HepG2 (cell line): Measurements from ENCODE around the gene SPRED2. TPM values are rescaled to one million over a fixed set of nuclear protein-coding genes. Genes with fewer than 3 reads are reported as not detected.

Experiments
- AGO2 ChIP-seq: fragments of 200-400 bp; formaldehyde crosslinking; optimal IDR thresholded peaks from 2 replicates; pipeline ENCODE3; 2017; ENCODE audit warnings: mild to moderate bottlenecking, low read depth, low read length, moderate library complexity
- KDM5B ChIP-seq: sonication (generic); formaldehyde crosslinking; IDR thresholded peaks from 2 replicates; pipeline ENCODE4 v1.4.0; 2020; ENCODE audit warnings: missing genetic modification reagents, mild to moderate bottlenecking, borderline replicate concordance
- KMT2B ChIP-seq: IDR thresholded peaks from 2 replicates; pipeline ENCODE4 v1.6.1; 2016; ENCODE audit warnings: missing genetic modification reagents, missing compliant biosample characterization
- MAFG ChIP-seq: sonication (generic); formaldehyde crosslinking; IDR thresholded peaks from 2 replicates; pipeline ENCODE4 v1.5.1; 2020; ENCODE audit warnings: mild to moderate bottlenecking, missing genetic modification reagents
- SAP130 ChIP-seq: IDR thresholded peaks from 2 replicates; pipeline ENCODE4 v1.6.1; 2016; ENCODE audit warnings: low read depth
- TBX2 ChIP-seq: sonication (generic); formaldehyde crosslinking; IDR thresholded peaks from 2 replicates; pipeline ENCODE4 v1.5.0; 2020; ENCODE audit warnings: missing genetic modification reagents, mild to moderate bottlenecking, borderline replicate concordance
- TSC22D2 ChIP-seq: sonication (generic); formaldehyde crosslinking; IDR thresholded peaks from 2 replicates; pipeline ENCODE4 v1.5.1; 2020; ENCODE audit warnings: missing genetic modification reagents, mild to moderate bottlenecking, borderline replicate concordance
- ZNF124 ChIP-seq: sonication (generic); formaldehyde crosslinking; IDR thresholded peaks from 2 replicates; pipeline ENCODE4 v1.4.0; 2020; ENCODE audit warnings: missing genetic modification reagents
- ZNF547 ChIP-seq: sonication (generic); formaldehyde crosslinking; IDR thresholded peaks from 2 replicates; pipeline ENCODE4 v1.5.1; 2020; ENCODE audit warnings: mild to moderate bottlenecking, missing genetic modification reagents
- ZNF549 ChIP-seq: sonication (generic); formaldehyde crosslinking; IDR thresholded peaks from 2 replicates; pipeline ENCODE4 v1.5.0; 2020; ENCODE audit warnings: missing genetic modification reagents
- polyA plus RNA-seq, 8 experiments: library from polyadenylated mRNA; depleted of rRNA in 3 of 8; stranded (reverse) in 7 of 8; unstranded in 1 of 8; fragments of >200 nt; fragmentation: Illumina TruSeq in 4 of 8; extraction: Trizol in 4 of 8; gene quantifications; 2 replicates each; pipeline versions ENCODE4 v1.2.1 to v1.2.3, GENCODE V29; 2011 to 2016; ENCODE audit warnings: low read depth in 4 of 8, missing spikeins in 1 of 8, mixed read lengths in 1 of 8; ENCODE audit not compliant: insufficient read depth in 1 of 8
- total RNA-seq, 5 experiments: library from RNA; depleted of rRNA; stranded (reverse); fragments of >200 nt; fragmentation: Illumina TruSeq; extraction: Trizol; gene quantifications; 2 replicates each; pipeline ENCODE4 v1.2.3, GENCODE V29; 2016; ENCODE audit warnings: low read depth in 1 of 5
- TF ChIP-seq, protein P1 (sequence below): sonication (generic); formaldehyde crosslinking; conservative IDR thresholded peaks from 2 replicates; pipeline ENCODE4 v1.8.0; 2022; ENCODE audit warnings: mild to moderate bottlenecking, moderate library complexity, missing genetic modification reagents
- TF ChIP-seq, protein P2 (sequence below): sonication (generic); formaldehyde crosslinking; IDR thresholded peaks from 2 replicates; pipeline ENCODE4 v1.8.0; 2022; ENCODE audit warnings: mild to moderate bottlenecking, missing genetic modification reagents, moderate library complexity
- TF ChIP-seq, protein P3 (sequence below): IDR thresholded peaks from 2 replicates; pipeline ENCODE4 v1.6.1; 2012; ENCODE audit warnings: inconsistent platforms
- TF ChIP-seq, protein P4 (sequence below): sonication (generic); formaldehyde crosslinking; IDR thresholded peaks from 2 replicates; pipeline ENCODE4 v1.4.0; 2020; ENCODE audit warnings: missing genetic modification reagents
- TF ChIP-seq, protein P5 (sequence below): sonication (generic); formaldehyde crosslinking; conservative IDR thresholded peaks from 2 replicates; pipeline ENCODE4 v1.4.0; 2020; ENCODE audit warnings: missing genetic modification reagents
- TF ChIP-seq, protein P6 (sequence below): sonication (generic); formaldehyde crosslinking; IDR thresholded peaks from 2 replicates; pipeline ENCODE4 v1.4.0; 2020; ENCODE audit warnings: mild to moderate bottlenecking, missing genetic modification reagents
- TF ChIP-seq, protein P7 (sequence below): sonication (generic); formaldehyde crosslinking; IDR thresholded peaks from 2 replicates; pipeline ENCODE4 v1.8.1; 2023; ENCODE audit warnings: mild to moderate bottlenecking, inconsistent platforms, moderate library complexity, missing genetic modification reagents, borderline replicate concordance

The SPRED2 gene
- total and polyA plus RNA-seq, 2 of the 13 experiments (the other 11 are each of a cell fraction or from before 2014, with no cell fraction given), result 13.0 to 37.0 TPM

DNA sequence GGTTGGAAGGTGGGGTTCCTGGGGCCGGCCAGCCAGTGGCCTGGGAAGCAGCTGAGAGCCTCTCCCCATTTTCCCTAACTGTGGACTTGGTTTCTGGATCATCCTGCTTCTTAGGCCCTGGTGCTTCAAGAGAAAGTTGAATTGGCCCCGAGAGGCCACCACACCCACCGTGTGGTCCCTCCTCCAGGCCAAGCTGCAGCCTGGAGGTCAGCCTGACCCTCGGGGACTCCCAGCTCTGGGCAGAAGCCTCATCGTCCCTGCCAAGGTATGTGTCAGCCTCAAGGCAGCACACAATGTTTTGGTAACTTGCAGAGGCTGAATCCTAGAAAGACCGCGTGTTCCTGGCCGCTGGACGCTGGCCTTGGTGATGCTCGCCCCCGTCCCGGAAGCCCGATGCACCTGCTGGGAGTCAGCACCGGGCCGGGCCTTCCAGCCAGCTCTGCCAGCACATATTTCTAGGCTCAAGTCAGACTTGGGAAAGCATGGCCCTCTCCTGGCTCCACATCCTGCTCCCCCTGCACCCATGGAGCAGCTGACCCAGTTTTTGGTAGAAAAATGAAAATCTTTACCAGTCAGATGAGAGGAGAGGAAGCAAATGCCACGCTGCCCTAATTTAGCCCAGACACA, 132.2 kb downstream of the SPRED2 start (continued):
- TF ChIP-seq MAFG (CRISPR knock-in tag) (no peak), KDM5B (peak; percentile 80; the same call in 1 of the 2 replicates), ZNF124 (CRISPR knock-in tag) (peak; percentile 18; the same call in 1 of the 2 replicates), SAP130 (peak; percentile 71), ZNF547 (peak; percentile 40; the same call in 1 of the 2 replicates), AGO2 (peak; percentile 68), ZNF549 (CRISPR knock-in tag) (no peak), TSC22D2 (CRISPR knock-in tag) (0 out of 2 replicates have a peak, but pooled peaks have one; percentile 37), KMT2B (CRISPR knock-in tag) (0 out of 2 replicates have a peak, but pooled peaks have one; percentile 26), TBX2 (CRISPR knock-in tag) (peak; percentile 58)
- TF ChIP-seq, protein P1, sequence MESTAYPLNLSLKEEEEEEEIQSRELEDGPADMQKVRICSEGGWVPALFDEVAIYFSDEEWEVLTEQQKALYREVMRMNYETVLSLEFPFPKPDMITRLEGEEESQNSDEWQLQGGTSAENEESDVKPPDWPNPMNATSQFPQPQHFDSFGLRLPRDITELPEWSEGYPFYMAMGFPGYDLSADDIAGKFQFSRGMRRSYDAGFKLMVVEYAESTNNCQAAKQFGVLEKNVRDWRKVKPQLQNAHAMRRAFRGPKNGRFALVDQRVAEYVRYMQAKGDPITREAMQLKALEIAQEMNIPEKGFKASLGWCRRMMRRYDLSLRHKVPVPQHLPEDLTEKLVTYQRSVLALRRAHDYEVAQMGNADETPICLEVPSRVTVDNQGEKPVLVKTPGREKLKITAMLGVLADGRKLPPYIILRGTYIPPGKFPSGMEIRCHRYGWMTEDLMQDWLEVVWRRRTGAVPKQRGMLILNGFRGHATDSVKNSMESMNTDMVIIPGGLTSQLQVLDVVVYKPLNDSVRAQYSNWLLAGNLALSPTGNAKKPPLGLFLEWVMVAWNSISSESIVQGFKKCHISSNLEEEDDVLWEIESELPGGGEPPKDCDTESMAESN (CRISPR knock-in tag), result no peak
- TF ChIP-seq, protein P2, sequence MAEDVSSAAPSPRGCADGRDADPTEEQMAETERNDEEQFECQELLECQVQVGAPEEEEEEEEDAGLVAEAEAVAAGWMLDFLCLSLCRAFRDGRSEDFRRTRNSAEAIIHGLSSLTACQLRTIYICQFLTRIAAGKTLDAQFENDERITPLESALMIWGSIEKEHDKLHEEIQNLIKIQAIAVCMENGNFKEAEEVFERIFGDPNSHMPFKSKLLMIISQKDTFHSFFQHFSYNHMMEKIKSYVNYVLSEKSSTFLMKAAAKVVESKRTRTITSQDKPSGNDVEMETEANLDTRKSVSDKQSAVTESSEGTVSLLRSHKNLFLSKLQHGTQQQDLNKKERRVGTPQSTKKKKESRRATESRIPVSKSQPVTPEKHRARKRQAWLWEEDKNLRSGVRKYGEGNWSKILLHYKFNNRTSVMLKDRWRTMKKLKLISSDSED (CRISPR knock-in tag), result no peak
- TF ChIP-seq, protein P3, sequence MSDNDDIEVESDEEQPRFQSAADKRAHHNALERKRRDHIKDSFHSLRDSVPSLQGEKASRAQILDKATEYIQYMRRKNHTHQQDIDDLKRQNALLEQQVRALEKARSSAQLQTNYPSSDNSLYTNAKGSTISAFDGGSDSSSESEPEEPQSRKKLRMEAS, result peak; percentile 75
- TF ChIP-seq, protein P4, sequence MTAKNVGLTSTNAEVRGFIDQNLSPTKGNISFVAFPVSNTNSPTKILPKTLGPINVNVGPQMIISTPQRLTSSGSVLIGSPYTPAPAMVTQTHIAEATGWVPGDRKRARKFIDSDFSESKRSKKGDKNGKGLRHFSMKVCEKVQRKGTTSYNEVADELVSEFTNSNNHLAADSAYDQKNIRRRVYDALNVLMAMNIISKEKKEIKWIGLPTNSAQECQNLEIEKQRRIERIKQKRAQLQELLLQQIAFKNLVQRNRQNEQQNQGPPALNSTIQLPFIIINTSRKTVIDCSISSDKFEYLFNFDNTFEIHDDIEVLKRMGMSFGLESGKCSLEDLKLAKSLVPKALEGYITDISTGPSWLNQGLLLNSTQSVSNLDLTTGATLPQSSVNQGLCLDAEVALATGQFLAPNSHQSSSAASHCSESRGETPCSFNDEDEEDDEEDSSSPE (CRISPR knock-in tag), result 0 out of 2 replicates have a peak, but pooled peaks have one; percentile 29
- TF ChIP-seq, protein P5, sequence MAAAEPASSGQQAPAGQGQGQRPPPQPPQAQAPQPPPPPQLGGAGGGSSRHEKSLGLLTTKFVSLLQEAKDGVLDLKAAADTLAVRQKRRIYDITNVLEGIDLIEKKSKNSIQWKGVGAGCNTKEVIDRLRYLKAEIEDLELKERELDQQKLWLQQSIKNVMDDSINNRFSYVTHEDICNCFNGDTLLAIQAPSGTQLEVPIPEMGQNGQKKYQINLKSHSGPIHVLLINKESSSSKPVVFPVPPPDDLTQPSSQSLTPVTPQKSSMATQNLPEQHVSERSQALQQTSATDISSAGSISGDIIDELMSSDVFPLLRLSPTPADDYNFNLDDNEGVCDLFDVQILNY (CRISPR knock-in tag), result no peak
- TF ChIP-seq, protein P6, sequence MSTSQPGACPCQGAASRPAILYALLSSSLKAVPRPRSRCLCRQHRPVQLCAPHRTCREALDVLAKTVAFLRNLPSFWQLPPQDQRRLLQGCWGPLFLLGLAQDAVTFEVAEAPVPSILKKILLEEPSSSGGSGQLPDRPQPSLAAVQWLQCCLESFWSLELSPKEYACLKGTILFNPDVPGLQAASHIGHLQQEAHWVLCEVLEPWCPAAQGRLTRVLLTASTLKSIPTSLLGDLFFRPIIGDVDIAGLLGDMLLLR (CRISPR knock-in tag), result 0 out of 2 replicates have a peak, but pooled peaks have one; percentile 60
- TF ChIP-seq, protein P7, sequence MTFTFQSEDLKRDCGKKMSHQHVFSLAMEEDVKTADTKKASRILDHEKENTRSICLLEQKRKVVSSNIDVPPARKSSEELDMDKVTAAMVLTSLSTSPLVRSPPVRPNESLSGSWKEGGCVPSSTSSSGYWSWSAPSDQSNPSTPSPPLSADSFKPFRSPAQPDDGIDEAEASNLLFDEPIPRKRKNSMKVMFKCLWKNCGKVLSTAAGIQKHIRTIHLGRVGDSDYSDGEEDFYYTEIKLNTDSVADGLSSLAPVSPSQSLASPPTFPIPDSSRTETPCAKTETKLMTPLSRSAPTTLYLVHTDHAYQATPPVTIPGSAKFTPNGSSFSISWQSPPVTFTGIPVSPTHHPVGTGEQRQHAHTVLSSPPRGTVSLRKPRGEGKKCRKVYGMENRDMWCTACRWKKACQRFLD (CRISPR knock-in tag), result 0 out of 2 replicates have a peak, but pooled peaks have one; percentile 57
